NB4 (cell line): ENCODE measurements around the gene PDGFA.

Experiments
- CTCF ChIP-seq: IDR thresholded peaks from one replicate; pipeline ENCODE4 v1.5.1; 2012; ENCODE audit warnings: low read depth, low read length
- MYC ChIP-seq: IDR thresholded peaks from 2 replicates; pipeline ENCODE4 v1.6.1; 2011; ENCODE audit warnings: low read depth, low read length
- POLR2A ChIP-seq: IDR thresholded peaks from 2 replicates; pipeline ENCODE4 v1.6.1; 2011; ENCODE audit warnings: mild to moderate bottlenecking; ENCODE audit not compliant: insufficient read length; ENCODE audit errors: extremely low read depth

- TF ChIP-seq CTCF = no peak
- TF ChIP-seq POLR2A = no peak
- no peak for TF ChIP-seq MYC
Measured at GRCh38 chr7:542713-543500, 23.3 kb upstream of the PDGFA start.
